ENCODE results near the gene SINHCAF.

DNA sequence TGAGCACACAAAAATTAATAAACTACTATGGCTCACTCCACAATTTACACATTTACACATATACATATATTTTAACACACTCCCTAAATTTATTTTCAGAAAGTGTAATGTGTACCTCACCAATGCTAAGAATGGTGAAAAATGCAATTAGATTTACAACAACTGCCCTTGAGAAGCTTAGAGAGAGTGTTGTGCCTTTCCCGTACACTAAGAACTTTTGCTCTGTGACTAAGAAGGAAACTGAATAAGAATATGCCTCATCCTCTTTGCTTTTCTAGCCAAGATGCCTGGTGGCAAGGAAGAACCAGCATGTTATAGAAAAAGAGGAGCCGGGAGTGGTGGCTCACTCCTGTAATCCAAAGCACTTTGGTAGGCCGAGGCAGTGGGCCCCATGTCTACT, 62.3 kb downstream of the SINHCAF start:
- TF ChIP-seq, protein P1, sequence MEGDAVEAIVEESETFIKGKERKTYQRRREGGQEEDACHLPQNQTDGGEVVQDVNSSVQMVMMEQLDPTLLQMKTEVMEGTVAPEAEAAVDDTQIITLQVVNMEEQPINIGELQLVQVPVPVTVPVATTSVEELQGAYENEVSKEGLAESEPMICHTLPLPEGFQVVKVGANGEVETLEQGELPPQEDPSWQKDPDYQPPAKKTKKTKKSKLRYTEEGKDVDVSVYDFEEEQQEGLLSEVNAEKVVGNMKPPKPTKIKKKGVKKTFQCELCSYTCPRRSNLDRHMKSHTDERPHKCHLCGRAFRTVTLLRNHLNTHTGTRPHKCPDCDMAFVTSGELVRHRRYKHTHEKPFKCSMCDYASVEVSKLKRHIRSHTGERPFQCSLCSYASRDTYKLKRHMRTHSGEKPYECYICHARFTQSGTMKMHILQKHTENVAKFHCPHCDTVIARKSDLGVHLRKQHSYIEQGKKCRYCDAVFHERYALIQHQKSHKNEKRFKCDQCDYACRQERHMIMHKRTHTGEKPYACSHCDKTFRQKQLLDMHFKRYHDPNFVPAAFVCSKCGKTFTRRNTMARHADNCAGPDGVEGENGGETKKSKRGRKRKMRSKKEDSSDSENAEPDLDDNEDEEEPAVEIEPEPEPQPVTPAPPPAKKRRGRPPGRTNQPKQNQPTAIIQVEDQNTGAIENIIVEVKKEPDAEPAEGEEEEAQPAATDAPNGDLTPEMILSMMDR (IDR thresholded peaks at IDR 0.05) = no peak
- no peak for TF ChIP-seq POLR2A (IDR thresholded peaks at IDR 0.05; ENCODE audit: low read depth)

Data from esophagus muscularis mucosa (tissue), 3 donors.